Muscle layer of colon (tissue), 2 donors: Measurements from ENCODE around the gene USP34.
"Not testable (repeated sequence)": the region's sequence is repeated elsewhere in the genome, so short reads cannot be mapped to it uniquely, and the experiment has no call there.

Experiments used
- H3K27ac ChIP-seq: one replicate; pipeline ENCODE4 v1.7.0; 2013; ENCODE audit warnings: low read depth, mild to moderate bottlenecking, low read length, moderate library complexity
- H3K27me3 ChIP-seq, 2 donors: one replicate each; pipeline ENCODE4 v1.7.0; 2013; ENCODE audit warnings: low read length in 2 of 2, mild to moderate bottlenecking in 2 of 2; ENCODE audit not compliant: insufficient read depth in 2 of 2, control insufficient read depth in 1 of 2
- H3K36me3 ChIP-seq: one replicate; pipeline ENCODE4 v1.7.0; 2013; ENCODE audit warnings: mild to moderate bottlenecking, low read length; ENCODE audit not compliant: insufficient read depth
- H3K4me1 ChIP-seq: one replicate; pipeline ENCODE4 v1.7.0; 2013; ENCODE audit warnings: mild to moderate bottlenecking, low read length; ENCODE audit not compliant: insufficient read depth
- H3K4me3 ChIP-seq, 2 donors: one replicate each; pipeline ENCODE4 v1.7.0; 2013; ENCODE audit warnings: low read length in 2 of 2, low read depth in 1 of 2, mild to moderate bottlenecking in 1 of 2, moderate library complexity in 1 of 2
- H3K9ac ChIP-seq: one replicate; pipeline ENCODE4 v1.7.0; 2013; ENCODE audit warnings: low read length
- H3K9me3 ChIP-seq: one replicate; pipeline ENCODE4 v1.7.0; 2013; ENCODE audit warnings: mild to moderate bottlenecking, low read length
- donor health status: abdominal sarcoma.
- donor health status: Adenocarcinoma of cecum.

The USP34 gene

DNA sequence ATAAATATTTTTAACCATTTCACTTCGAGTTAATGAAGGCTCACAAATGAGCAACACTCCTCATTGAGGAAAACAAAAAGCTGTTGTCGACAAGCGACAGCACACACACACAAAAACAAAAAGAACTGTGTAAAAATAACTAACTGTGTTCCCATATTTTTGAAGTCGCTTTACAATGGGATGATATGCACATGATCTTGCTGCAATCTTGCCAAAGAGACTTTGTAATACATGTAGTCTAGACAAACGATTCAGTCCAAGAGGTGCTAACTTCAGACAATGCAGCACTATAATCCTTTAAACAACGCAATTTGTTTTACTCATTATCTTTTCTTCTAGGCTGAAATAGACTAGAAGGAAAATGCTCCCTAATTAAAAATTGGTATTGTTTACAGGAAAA lies 7.2 kb upstream of the USP34 start:
- Histone ChIP-seq H3K9me3 (no peaks in the 10 kb centered on the region), H3K36me3 (peaks cover 42% of the 10 kb centered on the region), H3K27ac (no peak overlapping the region)

DNA sequence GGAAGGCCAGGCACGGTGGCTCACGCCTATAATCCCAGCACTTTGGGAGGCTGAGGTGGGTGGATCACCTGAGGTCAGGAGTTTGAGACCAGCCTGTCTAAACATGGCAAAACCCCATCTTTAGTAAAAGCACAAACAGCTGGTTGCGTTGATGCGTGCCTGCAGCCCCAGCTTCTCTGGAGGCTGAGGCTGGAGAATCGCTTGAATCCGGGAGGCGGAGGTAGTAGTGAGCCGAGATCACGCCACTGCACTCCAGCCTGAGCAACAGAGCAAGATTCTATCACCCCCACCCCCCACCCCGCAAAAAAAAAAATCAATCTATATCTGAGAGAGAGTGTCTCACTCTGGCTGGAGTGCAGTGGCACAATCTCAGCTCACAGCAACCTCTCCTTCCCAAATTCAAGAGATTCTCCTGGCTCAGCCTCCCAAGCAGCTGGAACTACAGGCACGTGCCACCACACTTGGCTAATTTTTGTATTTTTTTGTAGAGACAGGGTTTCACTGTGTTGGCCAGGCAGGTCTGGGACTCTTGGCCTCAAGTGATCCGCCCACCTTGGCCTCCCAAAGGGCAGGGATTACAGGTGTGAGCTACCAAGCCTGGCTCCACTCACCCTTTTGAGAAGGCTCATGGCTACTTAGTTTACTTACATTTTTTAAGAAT lies 6.2 kb upstream of the USP34 start:
- not testable (repeated sequence) for H3K9ac ChIP-seq, H3K27ac ChIP-seq, H3K4me3 ChIP-seq, H3K4me1 ChIP-seq, H3K27me3 ChIP-seq, H3K9me3 ChIP-seq
- peaks cover 33% of the 10 kb centered on the region for H3K36me3 ChIP-seq

More for the DNA sequence above, 7.2 kb upstream of the USP34 start:
- no peaks in the 10 kb centered on the region for H3K4me1 ChIP-seq
- no peak overlapping the region for H3K9ac ChIP-seq
- no peaks in the 10 kb centered on the region for H3K27me3 ChIP-seq
- H3K4me3 ChIP-seq, result no peak overlapping the region

DNA sequence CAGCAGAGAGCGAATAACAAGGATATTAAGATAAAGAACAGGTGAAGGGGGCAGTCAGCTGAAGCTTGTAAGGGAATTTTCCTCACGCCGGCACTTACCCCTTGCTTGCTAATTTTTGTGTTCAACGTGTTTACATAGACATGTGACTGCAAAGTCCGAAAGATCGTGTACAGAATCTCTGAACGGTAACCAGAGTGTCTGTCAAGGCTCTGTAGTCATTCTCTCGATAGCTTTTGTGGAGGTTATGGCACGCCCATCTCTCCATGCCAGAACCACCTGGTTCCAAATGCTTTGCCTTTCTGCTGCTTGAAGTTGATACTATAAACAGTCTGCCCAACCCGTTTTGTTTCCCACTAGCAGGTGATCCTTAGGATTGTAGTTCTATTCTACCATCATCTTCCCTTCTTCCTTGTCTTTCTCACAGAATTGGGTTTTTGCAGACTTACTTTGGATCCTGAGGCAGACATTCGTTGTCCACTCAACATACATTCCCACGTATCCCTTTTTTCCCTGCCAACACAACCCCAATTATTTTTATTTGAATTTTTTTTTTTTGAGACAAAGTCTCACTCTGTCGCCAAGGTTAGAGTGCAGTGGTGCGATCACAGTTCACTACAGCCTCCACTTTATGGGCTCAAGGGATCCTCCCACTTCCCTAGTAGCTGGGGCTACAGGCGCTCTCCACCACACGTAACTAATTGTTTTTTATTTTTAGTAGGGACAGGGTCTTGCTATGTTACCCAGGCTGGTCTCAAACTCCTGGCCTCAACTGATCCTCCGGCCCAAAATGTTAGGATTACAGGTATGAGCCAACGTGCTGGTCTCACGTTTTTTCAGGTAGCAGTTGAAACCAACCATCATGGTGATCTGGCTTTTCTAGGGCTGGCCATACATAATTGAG lies 1.3 kb upstream of the USP34 start:
- Histone ChIP-seq H3K4me1 (peaks cover 30% of the 10 kb centered on the region), H3K9me3 (no peaks in the 10 kb centered on the region), H3K36me3 (no peaks in the 10 kb centered on the region), H3K4me3 (peak overlapping the region; percentile 91 to 93), H3K9ac (peak overlapping the region; percentile 98), H3K27me3 (no peaks in the 10 kb centered on the region), H3K27ac (peak overlapping the region; percentile 99)

DNA sequence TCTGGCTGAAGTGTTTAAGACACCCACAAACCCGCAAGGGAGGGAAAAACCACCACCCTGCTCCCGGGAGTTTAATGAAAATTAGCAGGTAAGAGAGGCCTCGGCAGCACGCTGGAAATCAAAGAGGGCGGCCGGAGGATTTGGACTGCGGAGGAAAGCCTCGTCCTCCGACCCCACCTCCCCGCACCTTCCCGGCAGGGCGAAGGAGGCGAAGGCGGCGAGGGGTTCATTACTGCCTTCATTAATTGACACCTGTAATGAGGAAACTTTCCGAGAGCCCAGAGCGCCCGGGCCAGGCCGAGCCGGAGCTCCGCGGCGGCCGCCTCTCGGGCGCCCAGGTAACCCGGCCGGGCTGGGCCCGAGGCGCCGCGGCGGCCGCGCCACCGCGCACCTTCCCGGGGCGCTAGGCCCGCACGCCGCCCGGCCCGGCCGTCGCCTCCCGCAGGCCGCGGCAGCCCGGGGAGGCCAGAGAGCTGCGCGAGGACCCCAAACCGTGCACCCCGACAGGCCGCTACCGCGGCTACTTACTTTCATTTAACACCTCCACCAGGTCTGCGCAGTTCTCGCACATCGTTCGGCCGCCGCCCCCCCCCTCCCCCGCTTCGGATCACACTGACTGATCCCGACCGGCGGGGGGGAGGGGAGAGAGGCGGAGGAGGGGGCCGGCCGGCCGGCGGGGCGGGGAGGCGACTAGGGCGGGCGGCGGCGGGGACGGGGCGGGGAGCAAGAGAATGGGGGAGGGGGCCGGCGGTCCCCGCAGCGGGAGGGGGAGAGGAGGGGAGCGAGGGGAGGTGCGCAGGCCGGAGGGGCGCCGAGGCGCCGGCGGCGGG lies 550 bp downstream of the USP34 start:
- Histone ChIP-seq H3K36me3 (no peaks in the 10 kb centered on the region), H3K27me3 (no peaks in the 10 kb centered on the region), H3K4me3 (peak overlapping the region; percentile 71 to 80), H3K4me1 (peaks cover 30% of the 10 kb centered on the region), H3K9ac (peak overlapping the region; percentile 80), H3K27ac (peak overlapping the region; percentile 91), H3K9me3 (no peaks in the 10 kb centered on the region)

DNA sequence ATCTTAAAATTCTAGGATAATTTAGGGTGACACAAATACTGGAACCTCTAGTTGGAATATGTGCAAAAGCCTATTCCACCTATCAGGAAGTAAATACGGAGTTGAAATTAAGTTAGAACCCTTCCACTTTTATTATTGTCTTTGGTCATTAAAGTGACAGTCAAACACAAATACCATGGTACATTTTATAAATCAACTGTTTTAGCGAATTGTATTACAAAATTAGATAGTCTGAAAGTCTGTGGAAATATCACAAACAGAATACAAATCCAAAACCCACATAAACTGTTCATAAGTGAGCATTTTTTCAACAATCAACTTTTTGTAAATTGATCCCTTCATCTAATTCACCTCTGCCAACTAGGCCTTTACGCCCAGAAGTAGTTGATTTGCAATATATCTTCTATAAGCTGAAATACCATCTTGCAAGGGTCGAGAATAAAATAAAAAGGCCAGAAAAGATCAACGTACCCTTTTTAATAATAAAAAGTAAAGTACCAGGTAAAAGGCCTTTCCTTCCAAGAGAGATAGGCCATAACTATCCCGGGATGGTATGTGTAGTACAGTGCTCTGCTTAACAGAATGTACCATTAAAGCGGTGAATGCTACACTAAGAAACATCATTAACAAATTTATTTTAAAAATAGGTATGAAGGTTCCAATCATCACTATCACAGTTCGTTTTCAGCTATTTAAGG lies 1.3 kb downstream of the USP34 start:
- Histone ChIP-seq H3K36me3 (no peaks in the 10 kb centered on the region), H3K4me3 (peak overlapping the region; percentile 71 to 76), H3K9me3 (no peaks in the 10 kb centered on the region), H3K27ac (peak overlapping the region; percentile 91), H3K9ac (peak overlapping the region; percentile 80), H3K4me1 (peaks cover 30% of the 10 kb centered on the region), H3K27me3 (no peaks in the 10 kb centered on the region)

DNA sequence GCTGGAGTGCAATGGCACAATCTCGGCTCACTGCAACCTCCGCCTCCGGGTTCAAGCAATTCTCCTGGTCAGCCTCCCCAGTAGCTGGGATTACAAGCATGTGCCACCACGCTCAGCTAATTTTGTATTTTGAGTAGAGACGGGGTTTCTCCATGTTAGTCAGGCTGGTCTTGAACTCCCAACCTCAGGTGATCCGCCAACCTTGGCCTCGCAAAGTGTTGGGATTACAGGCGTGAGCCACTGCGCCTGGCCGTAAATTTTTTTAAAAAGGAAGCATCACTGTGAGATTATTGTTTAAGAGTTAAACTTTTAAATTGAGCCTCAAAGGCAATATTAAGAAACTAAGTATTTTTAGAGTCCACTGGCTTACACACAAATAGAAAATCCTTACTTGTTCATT lies 2.7 kb downstream of the USP34 start:
- H3K36me3 ChIP-seq, H3K9ac ChIP-seq, H3K27me3 ChIP-seq, H3K9me3 ChIP-seq, H3K4me3 ChIP-seq, H3K27ac ChIP-seq: not testable (repeated sequence)
- H3K4me1 ChIP-seq, result peaks cover 39% of the 10 kb centered on the region

DNA sequence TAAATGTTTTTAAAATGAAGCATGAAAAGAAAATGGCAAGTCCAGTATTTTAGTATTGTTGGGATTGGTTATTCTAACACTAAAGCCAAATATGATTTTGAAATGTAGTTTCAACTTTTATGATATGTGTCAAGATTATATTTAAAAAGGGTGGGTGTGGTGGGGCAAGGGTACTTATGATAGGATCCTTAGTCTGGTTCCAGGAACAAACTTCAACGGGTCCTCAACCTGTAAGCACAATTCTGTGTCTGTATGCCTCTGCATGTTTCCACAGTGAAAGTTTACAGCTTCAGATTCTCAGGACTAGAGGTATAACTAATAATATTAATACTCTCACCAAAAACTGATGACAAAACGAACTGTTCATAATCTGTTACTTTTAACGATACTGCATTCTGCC lies 5.8 kb downstream of the USP34 start:
- Histone ChIP-seq H3K9ac (no peak overlapping the region), H3K9me3 (no peaks in the 10 kb centered on the region), H3K27ac (no peak overlapping the region), H3K4me3 (no peak overlapping the region), H3K27me3 (no peaks in the 10 kb centered on the region), H3K4me1 (peaks cover 31% of the 10 kb centered on the region), H3K36me3 (no peaks in the 10 kb centered on the region)

DNA sequence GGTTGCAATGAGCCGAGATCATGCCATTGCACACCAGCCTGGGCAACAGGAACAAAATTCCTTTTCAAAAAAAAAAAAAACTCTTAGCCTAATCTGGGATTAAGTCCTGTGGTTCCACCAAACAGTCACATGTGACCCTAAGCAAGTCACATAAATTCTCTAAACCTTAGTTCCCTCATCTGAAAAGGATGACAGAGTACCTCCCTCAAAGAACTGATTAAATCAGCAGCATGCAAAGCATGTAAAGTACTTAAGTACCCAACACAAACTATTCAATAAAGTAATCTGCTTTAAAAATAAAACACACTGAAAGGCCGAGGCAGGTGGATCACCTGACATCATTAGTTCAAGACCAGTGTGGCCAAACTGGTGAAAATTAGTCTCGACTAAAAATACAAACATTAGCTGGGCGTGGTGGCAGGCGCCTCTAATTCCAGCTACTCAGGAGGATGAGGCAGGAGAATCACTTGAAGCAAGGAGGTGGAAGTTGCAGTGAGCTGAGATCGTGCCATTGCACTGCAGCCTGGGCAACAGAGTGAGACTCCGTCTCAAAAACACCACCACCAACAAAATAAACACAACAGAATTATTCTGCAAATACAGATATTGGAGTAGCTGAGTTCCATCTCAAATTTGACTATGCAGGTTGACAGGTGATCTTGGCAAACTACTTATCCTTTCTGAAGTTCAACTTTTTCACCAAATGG lies 7.0 kb downstream of the USP34 start:
- Histone ChIP-seq H3K4me3 (no peak overlapping the region), H3K27me3 (no peaks in the 10 kb centered on the region), H3K27ac (no peak overlapping the region), H3K9ac (no peak overlapping the region), H3K4me1 (peaks cover 22% of the 10 kb centered on the region), H3K9me3 (no peaks in the 10 kb centered on the region), H3K36me3 (no peaks in the 10 kb centered on the region)

DNA sequence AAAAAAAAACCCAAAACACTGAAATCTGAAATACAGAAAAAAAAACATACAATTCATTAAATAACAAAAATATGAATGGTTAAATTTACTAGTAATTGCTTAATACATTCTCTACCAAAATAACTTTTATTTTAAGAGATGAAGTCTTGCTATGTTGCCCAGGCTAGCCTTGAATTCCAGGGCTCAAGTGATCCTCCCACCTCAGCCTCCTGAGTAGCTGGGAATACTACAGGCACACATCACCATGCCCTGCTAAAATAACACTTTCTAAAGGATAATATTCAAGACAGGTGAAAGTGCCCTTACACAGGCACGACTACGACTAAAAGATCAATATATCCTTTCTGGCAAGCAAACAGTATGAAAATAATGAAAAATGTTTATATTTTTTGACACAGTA lies 9.5 kb downstream of the USP34 start:
- Histone ChIP-seq H3K27me3 (no peaks in the 10 kb centered on the region), H3K4me1 (peaks cover 15% of the 10 kb centered on the region), H3K9me3 (no peaks in the 10 kb centered on the region), H3K36me3 (no peaks in the 10 kb centered on the region), H3K4me3 (no peak overlapping the region), H3K27ac (no peak overlapping the region), H3K9ac (no peak overlapping the region)

DNA sequence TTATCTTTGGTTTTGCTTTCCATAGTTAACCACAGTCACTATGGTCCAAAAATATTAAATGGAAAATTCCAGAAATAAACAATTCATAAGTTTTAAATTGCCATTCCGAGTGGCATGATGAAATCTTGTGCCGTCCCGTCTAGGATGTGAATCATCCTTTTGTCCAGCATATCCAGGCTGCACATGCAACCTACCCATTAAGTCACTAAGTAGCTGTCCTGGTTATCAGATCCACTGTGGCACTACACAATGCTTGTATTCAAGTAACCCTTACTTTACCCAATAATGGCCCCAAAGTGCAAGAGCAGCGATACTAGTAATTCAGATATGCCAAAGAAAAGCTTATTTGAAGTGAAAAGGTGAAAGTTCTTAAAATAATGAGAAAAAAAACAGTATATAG lies 10.7 kb downstream of the USP34 start:
- H3K4me3 ChIP-seq, result no peak overlapping the region
- no peaks in the 10 kb centered on the region for H3K36me3 ChIP-seq
- peaks cover 22% of the 10 kb centered on the region for H3K4me1 ChIP-seq
- H3K27me3 ChIP-seq, result no peaks in the 10 kb centered on the region
- H3K27ac ChIP-seq, result no peak overlapping the region
- no peaks in the 10 kb centered on the region for H3K9me3 ChIP-seq
- H3K9ac ChIP-seq, result no peak overlapping the region
